GM18861 (cell line): Measurements from ENCODE around the gene MAFB.

Experiments
- ATAC-seq: cut with Tn5 transposase; IDR thresholded peaks from one replicate; pipeline ENCODE4 v1.9.1; 2021; ENCODE audit not compliant: unreplicated experiment

Gene MAFB

GRCh38 chr20:40703975-40704530 is 15.0 kb upstream of the MAFB start:
- ATAC-seq: no peak

GRCh38 chr20:40702504-40702903 is 13.5 kb upstream of the MAFB start:
- no peak for ATAC-seq

GRCh38 chr20:40698744-40699143 is 9.7 kb upstream of the MAFB start:
- no peak for ATAC-seq

GRCh38 chr20:40698281-40698680 is 9.2 kb upstream of the MAFB start:
- no peak for ATAC-seq

- ATAC-seq: no peak
These were observed 8.5 kb upstream of the MAFB start for GRCh38 chr20:40697541-40697940.

- ATAC-seq: no peak
These were observed 6.2 kb upstream of the MAFB start for GRCh38 chr20:40695214-40695613.

GRCh38 chr20:40694246-40694645 is 5.2 kb upstream of the MAFB start:
- ATAC-seq: no peak

- no peak for ATAC-seq
These were observed 3.4 kb upstream of the MAFB start for GRCh38 chr20:40692240-40693011.

- no peak for ATAC-seq
These were observed 2.7 kb upstream of the MAFB start for GRCh38 chr20:40691566-40692239.

GRCh38 chr20:40690836-40691565 is 2.0 kb upstream of the MAFB start:
- no peak for ATAC-seq

GRCh38 chr20:40689943-40690835 is 1.2 kb upstream of the MAFB start:
- ATAC-seq: no peak

GRCh38 chr20:40688129-40689099 is 622 bp downstream of the MAFB start:
- ATAC-seq: no peak

GRCh38 chr20:40687384-40688128 is 1.5 kb downstream of the MAFB start:
- ATAC-seq: no peak

GRCh38 chr20:40686893-40687292 is 2.1 kb downstream of the MAFB start:
- ATAC-seq: no peak

- no peak for ATAC-seq
These were observed 2.6 kb downstream of the MAFB start for GRCh38 chr20:40686434-40686882.

GRCh38 chr20:40685349-40685748 is 3.7 kb downstream of the MAFB start:
- no peak for ATAC-seq

- no peak for ATAC-seq
These were observed 5.2 kb downstream of the MAFB start for GRCh38 chr20:40683894-40684268.

GRCh38 chr20:40683221-40683893 is 5.7 kb downstream of the MAFB start:
- no peak for ATAC-seq
